ENCODE data around the gene ATP9A.
"Not testable (repeated sequence)": the region's sequence is repeated elsewhere in the genome, so short reads cannot be mapped to it uniquely, and the experiment has no call there.

- not testable (repeated sequence) for TF ChIP-seq CTCF, POLR2A (IDR thresholded peaks at IDR 0.05)
Observed at GRCh38 chr20:51738261-51738660, 29.9 kb downstream of the ATP9A start.
